ENCODE results near the gene PAAF1. TPM values are rescaled to one million over a fixed set of nuclear protein-coding genes. Genes with fewer than 3 reads are reported as not detected.

PAAF1 gene, protein sequence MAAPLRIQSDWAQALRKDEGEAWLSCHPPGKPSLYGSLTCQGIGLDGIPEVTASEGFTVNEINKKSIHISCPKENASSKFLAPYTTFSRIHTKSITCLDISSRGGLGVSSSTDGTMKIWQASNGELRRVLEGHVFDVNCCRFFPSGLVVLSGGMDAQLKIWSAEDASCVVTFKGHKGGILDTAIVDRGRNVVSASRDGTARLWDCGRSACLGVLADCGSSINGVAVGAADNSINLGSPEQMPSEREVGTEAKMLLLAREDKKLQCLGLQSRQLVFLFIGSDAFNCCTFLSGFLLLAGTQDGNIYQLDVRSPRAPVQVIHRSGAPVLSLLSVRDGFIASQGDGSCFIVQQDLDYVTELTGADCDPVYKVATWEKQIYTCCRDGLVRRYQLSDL
- 10 to 100 TPM; 15.4 to 19.9 TPM for total RNA-seq
- long read RNA-seq, full-length matches to known transcripts: 17 of 38 reads
- long read RNA-seq, partial matches to known transcripts: 0 of 38 reads
- long read RNA-seq, other reads (novel, unspliced or antisense): 21 of 38 reads

DNA sequence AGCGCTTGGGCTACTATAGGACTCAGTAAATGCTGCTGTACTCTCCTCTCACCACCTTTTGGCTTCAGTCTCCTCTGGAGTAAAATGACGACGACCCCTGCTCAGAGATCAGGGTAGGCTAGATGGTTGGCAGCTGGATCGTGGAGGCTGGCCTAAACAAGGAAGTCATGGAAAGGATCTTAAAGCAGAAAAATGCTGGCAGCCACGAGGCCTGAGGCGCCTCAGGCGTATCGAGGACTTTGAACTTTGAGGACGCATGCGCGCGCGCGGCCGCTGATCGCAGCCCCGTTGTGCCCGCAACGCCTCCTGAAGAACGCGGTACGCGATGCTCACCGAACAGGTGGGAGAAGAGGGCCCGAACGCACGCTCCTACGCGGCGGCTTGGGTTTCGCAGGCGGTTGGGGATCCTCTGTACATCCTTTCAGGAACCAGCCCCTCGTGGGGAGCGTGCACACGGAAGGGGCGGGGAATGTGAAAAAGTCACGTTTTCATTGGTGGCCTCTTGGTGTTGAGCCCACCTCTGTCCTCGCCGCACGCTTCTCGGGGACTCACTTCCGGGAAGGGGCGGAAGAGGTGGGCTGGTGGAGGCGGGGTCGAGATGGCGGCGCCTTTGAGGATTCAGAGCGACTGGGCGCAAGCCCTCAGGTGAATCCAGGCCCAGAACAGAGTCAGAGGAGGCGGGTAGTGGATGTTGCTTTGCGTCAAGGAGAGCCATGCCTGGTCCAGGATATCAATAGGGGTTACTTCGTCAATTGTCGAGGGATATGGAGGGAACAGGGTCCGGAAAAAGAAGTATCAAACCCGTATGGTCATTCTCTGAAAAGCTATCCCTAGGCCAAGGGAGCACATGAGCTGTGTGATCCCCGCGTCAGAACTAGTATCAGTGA is at the start of gene PAAF1, which contains the start of gene COA4:
Gene PAAF1, plus strand, starts transcription at position 576 of the 887 bp plus-strand sequence. Its CDS starts 23 bp downstream, at position 599.
Gene COA4, minus strand, starts transcription at position 423 of the 887 bp plus-strand sequence. CDS start 3,468 bp downstream, outside the sequence.
- intact Hi-C loops (cut with DNase I): loop anchor here in 1 of 2 donors (10.0 kb wide), 1 partner anchor 92 kb away; the partner anchor contains the start of gene MRPL48
- DNase-seq: peak; percentile 95
- peak; percentile 99 to 100 for ATAC-seq

DNA sequence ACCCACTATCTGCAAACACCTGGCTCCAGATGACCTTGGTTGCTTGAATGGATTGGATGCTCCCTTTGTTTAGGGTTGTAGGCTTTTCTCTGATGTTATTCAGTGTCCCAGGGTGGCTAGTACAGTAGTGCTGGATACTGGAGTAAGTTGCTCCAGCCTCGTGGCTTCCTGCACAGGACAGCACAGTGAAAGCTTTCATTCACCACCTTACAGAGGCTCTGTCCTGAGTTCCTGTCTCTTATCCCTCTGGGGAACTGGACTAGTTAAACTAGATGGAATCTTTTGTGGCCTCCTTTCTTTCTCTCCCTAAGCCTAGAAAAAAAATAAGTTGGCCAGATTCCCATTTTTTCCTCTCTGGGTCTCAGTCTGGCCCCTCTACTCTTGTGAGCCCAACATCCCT is 46.5 kb upstream of the PAAF1 start:
- ATAC-seq (no peak), DNase-seq (no peak)
- intact Hi-C loops (cut with DNase I): no loop called here

DNA sequence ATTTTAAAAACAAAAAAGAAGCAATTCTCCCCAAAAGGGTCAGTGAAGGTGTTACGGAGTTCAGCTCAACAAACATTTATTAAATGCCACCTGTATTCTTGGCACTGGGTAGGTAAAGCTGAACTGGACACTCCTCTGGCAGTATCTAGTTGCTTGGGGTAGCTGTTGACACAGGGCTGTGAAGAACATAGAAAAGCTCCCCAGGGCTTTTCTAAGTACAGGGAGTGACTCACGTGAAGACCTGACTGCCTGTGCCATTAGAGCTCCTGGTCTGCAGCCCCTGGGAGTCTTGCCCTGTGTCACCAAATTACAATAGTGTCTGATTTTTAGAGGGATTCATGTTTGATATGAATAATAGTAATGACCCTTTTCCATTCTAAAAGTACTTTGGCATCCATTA is 43.7 kb upstream of the PAAF1 start:
- intact Hi-C loops (cut with DNase I): no loop called here
- ATAC-seq (no peak), DNase-seq (no peak)

DNA sequence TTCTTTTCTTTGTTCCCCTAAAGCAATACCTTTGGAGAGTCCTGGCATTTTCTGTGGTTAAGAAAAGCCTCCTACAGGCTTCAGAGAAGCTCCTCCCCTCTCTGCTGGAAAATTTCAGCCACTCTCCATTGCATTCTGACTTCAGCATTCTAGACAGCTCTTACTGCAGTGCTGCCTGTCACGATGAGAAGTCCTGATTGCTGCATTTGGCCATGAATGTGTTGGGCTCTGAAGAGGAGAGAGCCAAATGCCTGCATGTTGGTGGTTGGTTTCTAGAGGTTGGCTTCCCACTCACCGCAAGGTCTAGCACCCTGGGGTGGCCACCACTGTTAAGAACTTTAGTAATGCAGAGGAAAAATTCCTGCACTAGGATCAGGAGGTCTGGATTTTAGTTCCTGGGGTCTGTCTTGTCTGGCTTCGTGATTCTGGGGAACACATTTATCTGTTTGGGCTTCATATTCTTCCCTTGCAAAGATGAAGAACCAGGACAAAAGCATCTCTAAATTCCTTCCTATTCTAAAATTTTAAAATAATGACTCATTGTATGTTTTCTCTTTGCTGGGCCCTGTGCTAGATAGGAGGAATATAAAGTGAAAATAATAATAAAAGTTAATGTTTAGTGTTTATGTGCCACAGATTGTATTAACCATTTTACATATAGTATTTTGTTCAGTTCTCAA is 38.2 kb upstream of the PAAF1 start:
- ATAC-seq (peak; percentile 36 to 70), DNase-seq (no peak)
- intact Hi-C loops (cut with DNase I): no loop called here

DNA sequence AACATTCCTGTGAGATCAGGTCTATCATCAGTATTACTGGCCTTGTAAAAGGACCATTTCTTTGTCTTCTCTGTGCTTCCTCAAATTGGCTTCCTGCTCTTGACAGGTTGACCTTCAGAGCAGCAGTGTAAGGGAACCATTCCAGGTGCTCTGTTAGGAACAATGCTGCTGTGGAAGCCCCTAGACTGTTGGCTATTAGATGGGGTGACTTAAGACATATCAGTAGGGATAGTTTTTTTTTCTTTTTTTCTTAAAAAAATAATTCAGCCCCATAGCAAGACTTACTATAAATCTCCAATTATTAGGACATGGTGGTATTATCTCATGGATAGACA is 37.7 kb upstream of the PAAF1 start:
- intact Hi-C loops (cut with DNase I): no loop called here
- DNase-seq (no peak), ATAC-seq (no peak)

DNA sequence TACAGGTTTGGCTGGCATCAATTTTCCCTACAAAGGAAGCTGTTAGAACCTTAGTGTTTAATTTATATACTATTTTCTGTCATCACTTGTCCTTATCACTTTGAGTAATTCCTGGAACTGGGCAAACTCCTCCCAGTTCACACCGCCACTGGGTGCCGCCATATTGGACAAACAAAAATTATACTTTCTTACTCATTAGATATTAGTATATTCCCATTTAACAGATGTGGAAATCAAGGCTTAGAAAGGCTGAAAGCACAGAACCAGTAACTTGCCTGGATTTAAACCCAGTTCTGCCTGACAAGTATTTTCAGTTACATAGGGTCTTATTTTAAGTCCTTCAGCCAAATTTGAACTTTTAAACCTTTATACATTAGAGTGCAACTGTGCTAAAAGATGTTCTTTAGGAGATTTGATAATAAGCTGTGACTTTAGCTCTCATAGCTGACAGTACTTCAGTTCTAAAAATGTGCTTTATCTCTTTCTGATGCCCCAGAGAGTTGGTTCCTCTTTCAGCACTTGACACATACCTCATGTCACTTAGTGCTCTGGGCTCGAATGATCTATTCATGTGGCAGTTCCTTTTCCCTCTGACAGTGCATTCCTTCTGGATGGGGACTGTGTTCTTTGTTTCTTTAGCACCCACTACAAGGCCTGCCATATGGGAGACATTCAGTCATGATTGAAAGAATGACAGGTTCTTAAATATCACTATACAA is 25.6 kb upstream of the PAAF1 start:
- DNase-seq (no peak), ATAC-seq (peak; percentile 86 to 90)
- intact Hi-C loops (cut with DNase I): no loop called here

DNA sequence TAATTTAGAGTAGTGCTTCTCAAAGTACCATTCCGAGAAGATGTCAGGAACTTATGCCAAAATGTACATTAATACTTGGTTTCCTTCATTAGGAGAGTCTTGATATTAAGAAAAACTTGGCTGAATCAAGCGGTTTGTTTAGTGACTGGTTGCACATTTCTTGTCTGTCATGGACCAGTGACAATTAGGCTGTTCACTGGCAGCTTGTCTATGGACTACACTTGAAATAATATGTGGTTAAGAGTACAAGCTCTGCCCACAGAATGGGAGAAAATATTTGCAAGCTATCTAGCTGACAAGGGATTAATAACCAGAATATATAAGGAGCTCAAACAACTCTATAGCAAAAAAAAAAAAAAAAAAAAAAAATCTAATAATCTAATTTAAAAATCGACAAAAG is 24.8 kb upstream of the PAAF1 start:
- DNase-seq (no peak), ATAC-seq (no peak)
- intact Hi-C loops (cut with DNase I): no loop called here

DNA sequence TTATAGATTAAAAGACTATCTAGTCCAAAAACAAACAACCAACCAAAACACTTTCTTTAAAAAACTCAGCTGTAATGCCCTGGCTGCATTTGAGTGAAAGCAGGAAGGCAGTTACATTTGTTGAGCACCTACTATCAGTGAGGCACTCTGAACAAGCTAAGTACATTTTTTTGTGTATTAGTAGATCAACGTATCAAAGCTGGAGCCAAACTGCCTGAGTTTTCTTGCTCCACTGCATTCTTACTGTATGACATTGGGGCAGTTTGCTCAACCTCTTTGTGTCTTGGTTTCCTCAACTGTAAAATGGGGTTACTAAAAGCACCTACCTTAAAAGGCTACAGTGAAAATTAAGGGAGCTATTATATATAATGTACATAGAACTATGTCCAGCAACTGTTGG is 22.1 kb upstream of the PAAF1 start:
- intact Hi-C loops (cut with DNase I): no loop called here
- ATAC-seq: no peak
- DNase-seq: no peak

DNA sequence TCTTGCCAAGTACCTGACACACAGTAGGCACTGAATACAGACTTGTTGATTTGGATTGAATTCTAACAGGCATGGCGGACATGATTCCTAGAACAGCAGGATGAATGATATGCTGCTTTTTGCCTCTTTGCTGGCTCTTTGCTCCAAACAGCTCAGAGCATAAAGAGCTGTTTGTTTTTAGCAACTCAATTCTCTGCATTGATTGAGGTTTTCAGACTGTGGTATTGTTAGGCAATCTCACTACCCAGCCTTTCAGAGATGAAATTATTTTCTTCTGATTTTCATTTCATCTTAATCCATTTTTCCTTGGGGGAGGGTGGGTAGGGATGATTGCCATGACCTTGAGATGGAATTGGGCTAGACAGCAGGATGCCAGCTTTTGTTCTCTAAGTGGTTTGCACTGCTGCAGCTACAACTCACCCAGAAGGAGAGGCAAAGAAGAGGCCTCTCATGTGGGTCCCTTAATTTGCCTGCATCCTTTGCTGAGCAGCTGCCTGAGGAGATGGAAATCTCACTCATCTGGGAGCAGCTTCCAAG is 20.7 kb upstream of the PAAF1 start:
- intact Hi-C loops (cut with DNase I): no loop called here
- peak; percentile 45 to 54 for ATAC-seq
- DNase-seq: no peak

DNA sequence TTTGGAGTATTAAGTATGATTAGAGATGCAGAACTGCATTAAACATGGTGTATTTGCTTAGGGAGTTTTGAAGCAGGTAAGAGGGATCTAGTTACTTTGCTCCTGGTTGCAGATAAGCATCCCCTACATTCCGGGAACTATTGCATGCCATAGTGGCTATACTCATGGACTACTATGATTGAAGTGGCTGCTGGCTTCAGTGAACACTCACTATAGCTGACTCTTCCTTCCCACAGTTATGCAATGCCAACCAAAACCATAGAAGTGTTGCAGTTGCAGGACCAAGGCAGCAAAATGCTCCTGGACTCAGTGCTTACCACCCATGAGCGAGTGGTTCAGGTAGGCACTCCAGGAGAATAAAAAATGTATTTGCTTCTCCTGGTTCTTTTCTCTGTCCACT is 17.1 kb upstream of the PAAF1 start:
- no peak for DNase-seq
- no peak for ATAC-seq
- intact Hi-C loops (cut with DNase I): no loop called here

DNA sequence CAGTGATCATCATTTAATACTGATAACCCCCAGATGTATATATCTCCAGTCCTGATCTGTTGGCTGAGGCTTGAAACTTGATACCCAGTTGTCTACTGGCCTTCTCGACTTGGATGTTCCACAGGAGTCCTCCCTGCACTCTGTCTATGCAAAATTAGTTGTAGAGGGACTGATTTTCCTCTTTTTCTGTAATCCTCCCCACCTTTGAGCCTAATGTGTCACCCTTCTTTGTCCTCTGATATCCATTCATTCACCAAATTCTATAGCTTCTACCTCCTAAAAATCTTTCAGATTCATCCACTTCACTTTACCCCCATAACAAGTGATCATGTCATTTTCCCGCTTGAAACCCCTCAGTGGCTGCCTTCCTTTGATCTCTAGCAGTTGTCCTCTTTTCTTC is 16.6 kb upstream of the PAAF1 start:
- DNase-seq (no peak), ATAC-seq (no peak)
- intact Hi-C loops (cut with DNase I): no loop called here

DNA sequence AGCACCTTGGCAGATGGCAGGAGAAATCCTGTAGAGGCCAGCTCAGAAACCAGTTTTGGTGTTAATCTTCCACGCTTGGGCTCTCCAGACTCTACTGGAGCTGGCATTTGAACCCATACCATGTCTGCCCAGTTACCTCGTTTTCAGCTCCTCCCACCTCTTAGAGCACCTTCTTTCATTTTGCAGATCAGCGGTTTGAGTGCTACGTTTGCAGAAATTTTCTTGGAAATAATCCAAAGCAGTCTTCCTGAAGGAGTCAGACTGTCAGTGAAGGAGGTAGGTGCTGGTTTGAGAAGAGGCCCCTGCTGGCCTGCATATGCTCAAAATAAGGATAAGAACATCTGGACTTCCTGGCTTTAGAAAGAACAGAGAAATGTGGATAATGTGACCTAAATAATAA is 13.8 kb upstream of the PAAF1 start:
- intact Hi-C loops (cut with DNase I): no loop called here
- DNase-seq: no peak
- ATAC-seq: no peak

DNA sequence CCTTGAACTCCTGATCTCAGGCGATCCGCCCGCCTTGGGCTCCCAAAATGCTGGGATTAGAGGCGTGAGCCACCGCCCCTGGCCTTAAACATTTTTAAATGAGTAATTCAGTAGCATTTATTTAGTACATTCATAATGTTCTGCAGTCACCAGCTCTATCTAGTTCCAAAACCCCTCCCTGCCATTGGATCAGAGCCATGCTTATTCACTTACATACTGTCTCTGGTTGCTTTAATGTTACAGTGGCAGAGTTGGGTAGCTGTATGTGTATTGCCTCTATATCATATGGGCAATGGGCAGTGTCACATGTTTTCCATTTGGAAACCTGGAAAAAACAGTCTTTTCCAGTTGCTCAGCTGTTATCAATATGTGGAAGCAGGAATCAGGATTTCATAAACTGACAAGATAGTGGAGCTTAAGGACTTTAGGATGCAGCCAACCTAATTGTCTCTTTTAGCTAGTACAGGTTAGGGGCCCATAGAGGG is 10.7 kb upstream of the PAAF1 start:
- intact Hi-C loops (cut with DNase I): no loop called here
- no peak for DNase-seq
- ATAC-seq: peak in 1 of 2 donors; percentile 42

DNA sequence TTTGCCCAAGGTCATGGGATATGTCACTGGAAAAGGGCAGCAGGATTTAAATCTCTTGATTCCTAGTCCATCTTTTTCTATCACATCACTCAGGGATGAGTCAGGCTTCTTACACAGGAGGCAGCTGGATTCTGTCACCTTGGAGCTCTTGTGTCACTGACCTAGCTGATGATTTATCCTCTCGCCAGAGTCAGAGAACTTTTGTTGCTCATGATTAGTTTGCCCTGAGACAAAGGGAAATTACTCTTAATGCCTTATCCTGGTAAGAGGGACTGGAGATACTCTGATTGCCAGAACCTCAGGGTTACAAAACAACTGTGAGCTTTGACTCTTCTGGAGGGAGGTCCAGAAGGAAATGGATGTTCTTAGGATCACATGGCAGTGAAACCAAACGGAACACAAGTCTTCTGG is 10.2 kb upstream of the PAAF1 start:
- ATAC-seq: peak; percentile 16 to 82
- intact Hi-C loops (cut with DNase I): no loop called here
- peak; percentile 38 for DNase-seq

DNA sequence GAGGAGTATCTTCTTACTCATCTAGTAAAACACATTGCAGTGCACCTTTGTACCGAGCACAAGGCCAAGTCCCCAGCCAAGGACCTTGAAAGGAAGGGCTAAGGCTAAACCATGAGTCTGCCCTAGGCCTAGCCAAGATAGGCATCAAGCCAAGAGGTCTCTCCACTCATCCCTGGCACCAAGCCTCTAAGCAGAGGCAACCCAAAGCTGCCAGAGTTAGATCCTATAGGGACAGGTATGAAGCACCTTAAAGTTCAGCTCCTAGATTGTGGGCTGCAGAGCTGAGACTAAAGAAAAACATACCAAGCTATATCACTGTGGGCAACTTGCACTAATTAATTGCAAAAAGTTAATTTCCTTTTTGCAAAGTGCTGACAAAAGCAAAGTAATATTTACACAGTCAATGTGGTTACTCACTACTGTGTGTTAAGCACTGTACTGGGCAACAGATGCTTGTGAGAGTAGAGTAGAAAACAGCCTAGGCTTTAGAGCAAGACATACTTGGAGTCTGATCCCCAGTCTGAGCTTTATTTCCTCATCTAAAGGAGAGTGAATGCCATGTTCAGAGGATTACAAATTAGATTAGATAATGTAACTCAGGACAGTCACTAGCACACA is 7.4 kb upstream of the PAAF1 start:
- ATAC-seq: peak; percentile 43 to 56
- intact Hi-C loops (cut with DNase I): no loop called here

DNA sequence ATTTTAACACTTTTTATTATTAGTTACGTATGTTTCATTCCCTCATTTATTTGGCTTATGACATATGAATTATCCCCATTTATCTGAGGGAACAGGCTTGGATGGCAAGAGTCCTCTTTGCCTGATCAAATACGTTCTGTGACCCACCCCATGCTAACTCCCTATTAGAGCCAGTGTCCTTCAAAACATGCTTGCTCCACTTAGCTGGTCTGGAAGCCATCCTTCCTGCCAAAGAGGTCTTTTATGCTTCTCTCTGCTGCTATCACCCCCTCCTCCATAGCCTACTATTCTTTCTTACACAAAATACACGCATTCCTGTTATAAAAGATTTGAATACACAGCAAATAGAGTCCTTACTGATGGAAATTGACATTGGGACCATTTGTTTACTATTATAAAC is 6.5 kb upstream of the PAAF1 start:
- intact Hi-C loops (cut with DNase I): loop anchor here in 1 of 2 donors (10.0 kb wide), 1 partner anchor 85 kb away; the partner anchor contains the start of gene MRPL48
- ATAC-seq (no peak), DNase-seq (no peak)

More for the DNA sequence above, 7.4 kb upstream of the PAAF1 start:
- no peak for DNase-seq

DNA sequence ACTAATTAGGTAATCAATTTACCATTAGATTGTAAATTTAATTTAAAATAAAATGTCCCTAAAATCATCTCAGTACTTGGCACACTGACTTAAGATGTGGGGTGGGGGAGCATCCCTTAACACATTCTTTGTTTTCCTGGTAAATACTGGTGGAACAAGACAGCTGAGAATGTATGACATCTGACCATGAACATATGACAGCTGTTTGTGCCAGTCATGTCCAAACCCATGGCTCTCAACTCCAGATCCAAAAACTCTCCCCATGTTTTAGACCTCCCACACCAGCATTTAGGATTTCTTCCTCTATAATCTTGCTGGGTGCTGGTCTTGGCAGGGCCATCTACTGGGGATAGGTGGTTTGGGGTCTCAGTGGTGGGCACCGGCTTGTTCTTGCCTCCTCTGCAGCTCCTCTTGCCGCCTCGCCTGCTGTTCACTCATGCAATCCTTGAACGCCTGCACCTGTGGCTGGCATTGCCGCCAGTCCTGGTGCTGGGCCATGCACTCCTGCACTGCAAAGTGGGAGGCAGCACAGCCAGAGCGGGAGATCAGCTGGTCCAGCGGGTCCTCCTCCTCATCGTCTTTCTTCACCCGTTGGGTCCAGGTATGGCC is 3.9 kb upstream of the PAAF1 start:
- DNase-seq (no peak), ATAC-seq (no peak)
- intact Hi-C loops (cut with DNase I): loop anchor here in 1 of 2 donors (10.0 kb wide), 1 partner anchor 88 kb away; the partner anchor contains the start of gene MRPL48

Measured in left cardiac atrium (tissue), 4 donors.